Activated CD4-positive, alpha-beta T cell treated with anti-CD3 and anti-CD28 coated beads, Interleukin-2, Interleukin-6, amounts not matched to agents 100 ng/mL and 50 ng/mL, durations not matched to agents 16 hours and 8 hours (primary cell): Measurements from ENCODE around the gene DDX53.

ENCODE experiments used
- DNase-seq: peaks from one replicate; pipeline ENCODE4 v3.0.0-alpha.2; 2020

Gene DDX53

GRCh38 chrX:22999696-23000223 is at the start of gene DDX53:
DDX53 (plus strand) TSS chrX:22999960; CDS start chrX:23000058, 98 bp downstream.
- no peak for DNase-seq

DNA sequence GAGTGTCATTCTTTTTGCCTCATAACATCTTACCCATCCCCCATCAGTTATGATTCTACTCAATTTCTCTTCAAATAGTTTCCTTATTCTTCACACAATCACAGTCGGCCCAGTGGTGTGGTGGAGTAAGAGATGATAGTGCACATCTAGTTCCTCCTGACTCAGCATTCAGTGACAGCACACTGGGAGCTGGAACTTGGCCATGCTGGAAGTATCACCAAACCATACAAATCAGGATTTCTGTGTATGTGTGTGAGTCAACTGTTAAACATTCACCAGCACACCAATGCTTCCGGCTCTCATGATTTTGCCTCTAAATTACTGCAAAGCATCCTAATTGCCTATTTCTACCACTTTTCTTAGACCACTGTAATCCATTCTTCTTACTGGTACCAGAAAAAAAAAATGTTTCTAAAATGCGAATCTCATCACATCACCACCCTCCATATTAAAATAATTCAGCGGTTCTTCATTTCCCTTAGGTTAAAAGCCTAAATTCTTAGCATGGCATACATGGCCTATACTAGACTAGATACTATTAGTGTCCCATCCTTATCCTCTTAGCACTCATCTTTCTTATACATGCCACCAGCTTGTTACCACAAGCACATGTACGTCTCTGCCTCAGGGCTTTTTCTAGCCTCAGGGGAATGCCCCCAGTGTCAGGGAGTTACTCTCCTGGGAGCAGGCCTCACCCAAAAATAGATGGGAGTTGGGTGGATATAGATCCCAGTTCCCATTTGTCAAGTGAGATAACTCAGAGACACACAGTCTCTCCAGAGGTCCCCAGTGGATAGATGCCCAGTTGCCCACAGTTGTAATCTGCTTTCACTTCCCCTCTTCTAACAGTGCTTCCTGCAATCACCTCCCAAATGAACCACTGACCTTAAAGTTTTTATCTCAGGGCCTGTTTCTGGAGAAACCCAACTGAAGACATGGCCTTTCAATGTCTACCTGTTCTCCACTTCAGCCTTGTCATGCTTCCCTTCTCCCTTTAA is 49.2 kb upstream of the DDX53 start:
- no peak for DNase-seq

- DNase-seq, result no peak
Observed at GRCh38 chrX:22952010-22952409, 47.8 kb upstream of the DDX53 start.

- DNase-seq, result no peak
Observed at GRCh38 chrX:22958250-22958649, 41.5 kb upstream of the DDX53 start.

DNA sequence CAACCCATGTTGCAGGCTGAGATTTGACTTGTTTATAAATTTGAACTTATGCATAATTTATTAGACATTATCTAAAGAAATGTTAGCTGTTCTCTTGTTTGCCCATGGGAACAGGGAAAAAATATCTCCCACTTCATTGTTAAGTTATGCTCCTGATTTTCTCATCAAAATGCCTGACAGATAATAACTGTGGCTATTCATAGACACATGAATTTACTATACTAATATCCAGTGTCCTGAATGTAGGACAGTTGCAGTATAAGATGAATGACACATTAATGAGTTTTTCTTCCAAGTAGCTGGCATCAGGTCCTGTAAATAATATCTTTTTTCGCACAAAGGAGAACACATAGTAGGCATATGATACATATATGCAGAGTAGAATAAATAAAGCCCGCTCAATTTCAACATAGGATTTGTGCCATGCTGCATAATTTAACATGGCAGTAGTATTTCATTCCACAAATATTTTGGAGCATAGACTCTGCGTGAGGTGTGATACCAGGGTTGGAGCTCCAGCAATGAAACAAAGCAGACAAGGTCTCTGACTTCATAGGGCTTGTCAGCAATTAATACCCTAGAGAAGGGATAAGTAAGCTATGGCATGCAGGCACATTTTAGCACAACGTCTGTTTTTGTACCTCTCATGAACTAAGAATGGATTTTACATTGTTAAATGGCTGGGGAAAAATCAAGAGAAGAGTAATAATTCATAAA is 40.4 kb upstream of the DDX53 start:
- DNase-seq, result no peak

DNA sequence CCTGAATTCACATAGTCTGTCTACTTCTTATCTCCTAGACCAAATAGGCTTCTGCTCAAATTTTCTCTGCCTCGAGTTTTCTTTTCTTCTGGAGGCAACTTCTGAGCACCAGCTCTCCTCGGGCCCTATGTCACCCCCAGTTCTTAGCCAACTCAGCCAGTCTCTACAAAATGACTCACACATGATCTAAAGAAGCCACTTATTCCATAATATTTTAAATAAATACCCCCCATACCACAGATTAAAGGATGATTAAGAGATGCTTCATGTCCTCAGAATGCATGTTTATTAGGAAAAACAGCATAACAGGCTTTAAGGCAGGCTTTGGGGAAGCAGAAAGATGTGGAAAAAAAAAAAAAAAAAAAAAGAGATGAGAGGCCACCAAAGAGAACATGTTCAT is 36.6 kb upstream of the DDX53 start:
- DNase-seq, result no peak

- no peak for DNase-seq
Observed at GRCh38 chrX:22968494-22968893, 31.3 kb upstream of the DDX53 start.

- DNase-seq, result no peak
Observed at GRCh38 chrX:22969411-22969810, 30.3 kb upstream of the DDX53 start.

GRCh38 chrX:22970861-22971260 is 28.9 kb upstream of the DDX53 start:
- no peak for DNase-seq

- DNase-seq, result no peak
Observed at GRCh38 chrX:22974616-22975015, 25.1 kb upstream of the DDX53 start.

DNA sequence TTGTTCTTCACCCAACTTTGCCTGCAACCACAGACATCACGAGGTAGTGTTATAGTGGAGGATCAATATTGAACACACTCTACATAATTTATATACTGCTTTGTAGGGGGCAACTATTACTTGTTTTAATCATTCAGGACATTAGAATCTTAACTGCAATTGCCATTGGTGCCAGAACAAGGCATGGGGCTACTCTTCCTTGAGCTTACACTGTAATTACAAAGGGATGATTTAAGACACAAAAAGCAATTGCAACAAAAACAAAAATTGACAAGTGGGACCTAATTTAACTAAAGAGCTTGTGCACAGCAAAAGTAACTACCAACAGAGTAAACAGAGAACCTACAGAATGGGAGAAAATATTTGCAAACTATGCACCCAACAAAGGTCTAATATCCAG is 24.0 kb upstream of the DDX53 start:
- no peak for DNase-seq

- no peak for DNase-seq
Observed at GRCh38 chrX:22985958-22986357, 13.8 kb upstream of the DDX53 start.

DNA sequence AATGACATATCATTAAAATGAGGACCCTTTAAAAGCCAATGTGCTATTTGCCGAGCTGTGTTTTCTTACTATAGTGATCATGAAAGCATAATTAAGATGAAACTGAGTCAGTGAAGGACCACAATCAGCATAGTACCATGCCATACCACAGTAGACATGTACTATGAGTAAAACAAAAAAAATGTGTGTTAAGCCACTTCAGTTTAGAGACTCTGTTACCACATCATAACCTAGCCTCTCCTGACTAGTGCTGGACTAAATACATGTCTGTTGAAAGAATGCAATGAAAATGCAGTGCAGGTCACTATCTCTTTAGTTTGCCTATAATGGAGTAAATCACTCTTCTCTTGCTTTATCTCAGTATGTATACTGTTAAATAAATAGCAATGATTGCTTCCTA is 12.3 kb upstream of the DDX53 start:
- no peak for DNase-seq

- no peak for DNase-seq
Observed at GRCh38 chrX:23003116-23003515, 3.4 kb downstream of the DDX53 start.

DNA sequence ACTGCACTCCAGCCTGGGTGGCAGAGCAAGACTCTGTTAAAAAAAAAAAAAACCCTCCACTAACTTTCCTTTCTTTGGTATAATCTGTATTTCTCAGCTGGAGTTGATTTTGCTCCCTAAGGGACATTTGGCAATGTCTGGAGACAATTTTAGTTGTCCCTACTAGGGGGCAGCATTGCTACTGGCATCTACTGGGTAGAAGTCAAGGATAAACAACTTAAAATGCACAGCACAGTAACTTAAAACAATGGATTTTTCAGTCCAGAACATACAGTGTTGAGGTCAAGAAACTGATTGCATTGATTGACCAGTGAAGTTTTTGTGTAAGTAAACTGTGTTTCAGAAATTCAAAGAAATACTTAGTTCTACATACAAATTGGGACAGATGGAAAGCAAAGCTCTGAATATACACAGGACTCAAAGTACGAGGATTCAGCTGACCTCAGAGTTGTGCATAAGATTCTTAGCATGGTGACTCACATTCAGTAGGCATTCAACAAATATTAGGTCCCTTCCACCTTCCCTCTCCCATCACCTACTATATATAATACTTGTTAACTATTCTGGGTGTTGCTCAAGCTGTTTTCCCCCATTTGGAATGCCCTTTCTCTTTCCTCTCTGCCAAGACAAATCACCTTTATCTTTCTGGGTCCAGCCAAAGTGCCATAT is 8.8 kb downstream of the DDX53 start:
- peak; percentile 11 for DNase-seq

DNA sequence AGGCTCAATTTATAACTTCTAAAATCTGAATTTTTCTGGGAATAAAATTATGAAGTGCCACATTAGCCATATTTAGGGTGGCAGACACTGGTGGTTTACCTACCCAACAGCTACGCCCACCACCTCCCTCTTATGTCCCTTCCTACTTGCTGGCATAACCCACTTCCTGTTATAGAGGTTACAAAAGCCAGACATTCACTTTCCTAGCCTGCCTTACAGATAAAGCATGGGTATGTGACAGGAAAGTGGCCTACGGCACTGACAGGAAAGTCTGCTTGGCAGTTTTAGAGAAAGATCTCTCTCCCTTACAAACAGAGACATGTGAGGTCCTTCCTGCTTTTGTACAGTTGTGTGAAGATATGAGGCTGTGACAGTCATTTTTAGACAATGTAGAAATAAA is 12.4 kb downstream of the DDX53 start:
- DNase-seq, result peak; percentile 3

GRCh38 chrX:23012636-23013035 is 12.9 kb downstream of the DDX53 start:
- no peak for DNase-seq

- DNase-seq, result no peak
Observed at GRCh38 chrX:23013366-23013765, 13.6 kb downstream of the DDX53 start.

GRCh38 chrX:23031600-23031999 is 31.8 kb downstream of the DDX53 start:
- no peak for DNase-seq

- DNase-seq, result no peak
Observed at GRCh38 chrX:23035493-23035892, 35.7 kb downstream of the DDX53 start.

- no peak for DNase-seq
Observed at GRCh38 chrX:23046443-23046842, 46.7 kb downstream of the DDX53 start.

DNA sequence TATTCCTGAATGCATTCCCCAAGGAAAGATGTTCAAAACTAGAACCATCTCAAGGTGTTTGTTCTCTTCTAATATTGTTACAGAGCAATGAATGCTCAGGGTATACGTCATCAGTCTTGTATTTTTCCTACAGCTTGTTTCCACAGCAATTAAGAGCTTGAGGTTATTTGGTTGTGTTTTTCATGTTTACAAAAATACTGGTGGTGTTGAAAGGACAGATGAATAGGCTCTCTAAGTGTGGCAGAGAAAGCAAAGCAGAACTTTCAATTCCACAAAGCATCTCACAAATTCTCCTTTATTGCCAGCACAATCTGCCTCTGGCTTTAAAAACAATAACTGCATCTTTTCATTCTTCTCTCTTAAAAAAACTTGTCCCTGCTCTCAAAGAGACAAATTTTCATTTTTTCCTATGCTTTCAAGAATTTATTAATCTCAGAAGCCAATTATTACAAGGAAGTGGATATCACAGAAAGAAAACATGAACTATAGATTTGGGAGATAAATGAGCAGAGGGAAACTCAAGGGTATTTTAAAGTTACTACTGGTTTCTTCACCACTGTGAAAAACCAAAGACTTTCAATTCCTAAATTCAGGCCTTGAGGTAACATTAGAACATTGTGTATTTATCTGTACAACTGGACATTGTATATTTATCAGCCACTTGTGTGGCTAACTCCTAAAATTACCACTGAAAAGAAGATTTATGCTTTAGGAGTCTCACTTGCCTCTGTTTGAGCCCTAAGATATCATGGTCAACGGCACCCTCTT is 49.2 kb downstream of the DDX53 start:
- DNase-seq, result no peak
